GM12878 (cell line): ENCODE data around the gene LTK. TPM values are rescaled to one million over a fixed set of nuclear protein-coding genes. Genes with fewer than 3 reads are reported as not detected.

Experiments
- ATAC-seq: fragments of 200-7000 bp; cut with Tn5 transposase; 3 replicates; pipeline ENCODE4 v1.9.1; 2020; ENCODE audit warnings: mild to moderate bottlenecking, moderate library complexity
- BruUV-seq: library from RNA; stranded (reverse); fragments of 400-500 nt; replicated peaks from 2 replicates; lab custom pipeline; 2021; lab: Mats Ljungman, UMichigan
- CTCF ChIA-PET: fragments of 300-600 bp; sonication (Branson Sonifier 250); formaldehyde crosslinking; extraction: SDS; loops from one replicate; lab custom pipeline; 2021; ENCODE audit warnings: inconsistent platforms; lab: Yijun Ruan, JAX
- POLR2A ChIA-PET: fragments of 350-600 bp; formaldehyde crosslinking; extraction: SDS; loops from one replicate; lab custom pipeline; 2021; ENCODE audit warnings: inconsistent platforms; lab: Charles Lee
- RAD21 ChIA-PET: fragments of 300-600 bp; sonication (Branson Sonifier 250); formaldehyde crosslinking; loops from one replicate; lab custom pipeline; 2023; ENCODE audit warnings: antibody characterized with exemption; ENCODE audit not compliant: unreplicated experiment; lab: Charles Lee
- SMC1A ChIA-PET: fragments of 300-600 bp; sonication (Branson Sonifier 250); formaldehyde crosslinking; loops from one replicate; lab custom pipeline; 2023; ENCODE audit not compliant: unreplicated experiment, uncharacterized antibody; lab: Charles Lee
- DNase-seq: peaks from one replicate; pipeline ENCODE4 v3.0.0-alpha.2; 2011; ENCODE audit warnings: low read depth, low spot score
- FAIRE-seq: peaks from 3 replicates; lab custom pipeline; 2011; peaks lifted over from hg19 to GRCh38; lab: Jason Lieb, UNC
- H2AFZ ChIP-seq: 2 replicates; pipeline ENCODE4 v1.6.0; 2011; ENCODE audit warnings: low read depth, low read length, control low read depth; ENCODE audit not compliant: control insufficient read depth
- H3K27ac ChIP-seq: 2 replicates; pipeline ENCODE4 v1.5.1; 2011; ENCODE audit warnings: control low read depth; ENCODE audit not compliant: control insufficient read depth, insufficient read depth
- H3K27me3 ChIP-seq, 2 experiments: replicated peaks in 1 of 2; 2 replicates each; pipeline versions ENCODE4 v1.6.0 to v1.6.1; 2011; ENCODE audit warnings: low read length in 1 of 2; ENCODE audit not compliant: control insufficient read depth in 2 of 2, insufficient read depth in 2 of 2
- H3K36me3 ChIP-seq, 2 experiments: 2 replicates each; pipeline ENCODE4 v1.5.1; 2011; ENCODE audit warnings: low read length in 1 of 2; ENCODE audit not compliant: control insufficient read depth in 2 of 2, insufficient read depth in 2 of 2
- H3K4me1 ChIP-seq: 2 replicates; pipeline ENCODE4 v1.6.1; 2011; ENCODE audit warnings: mild to moderate bottlenecking, low read length, moderate library complexity, mixed read lengths; ENCODE audit not compliant: control insufficient read depth, insufficient read depth
- H3K4me2 ChIP-seq: 2 replicates; pipeline ENCODE4 v1.6.0; 2011; ENCODE audit warnings: control low read depth; ENCODE audit not compliant: control insufficient read depth, insufficient read depth
- H3K4me3 ChIP-seq: fragments of 200-600 bp; sonication (generic); 2 replicates; pipeline ENCODE4 v1.5.1; 2016
- H3K79me2 ChIP-seq: 2 replicates; pipeline ENCODE4 v1.6.0; 2011; ENCODE audit warnings: low read length; ENCODE audit not compliant: control insufficient read depth, insufficient read depth
- H3K9ac ChIP-seq: 2 replicates; pipeline ENCODE4 v1.8.0; 2011; ENCODE audit warnings: low read length, control low read depth, mixed read lengths; ENCODE audit not compliant: control insufficient read depth, insufficient read depth
- H3K9me3 ChIP-seq: replicated peaks from 3 replicates; pipeline ENCODE4 v1.5.1; 2011; ENCODE audit warnings: mild to moderate bottlenecking, low read length; ENCODE audit not compliant: control insufficient read depth, insufficient read depth
- H4K20me1 ChIP-seq: 2 replicates; pipeline ENCODE4 v1.6.0; 2011; ENCODE audit not compliant: control insufficient read depth, insufficient read depth
- BACH1 ChIP-seq: fragments of 450-650 bp; IDR thresholded peaks from 2 replicates; pipeline ENCODE4 v1.6.1; 2017; ENCODE audit warnings: mild to moderate bottlenecking, borderline replicate concordance
- CBFB ChIP-seq: IDR thresholded peaks from 2 replicates; pipeline ENCODE4 v1.6.1; 2016; ENCODE audit warnings: antibody characterized with exemption, low read depth
- CREM ChIP-seq: IDR thresholded peaks from 2 replicates; pipeline ENCODE4 v1.6.1; 2014; ENCODE audit warnings: antibody characterized with exemption, low read depth
- EP300 ChIP-seq, 2 experiments: fragments of 150-350 bp in 1 of 2; IDR thresholded peaks; 2 replicates each; pipeline ENCODE4 v1.6.1; 2011 to 2012; ENCODE audit warnings: low read depth in 2 of 2, low read length in 2 of 2, borderline replicate concordance in 1 of 2, improper control_type of control experiment in 1 of 2, inconsistent platforms in 1 of 2; ENCODE audit not compliant: control insufficient read depth in 1 of 2
- ESRRA ChIP-seq: IDR thresholded peaks from 2 replicates; pipeline ENCODE4 v1.6.1; 2012; ENCODE audit warnings: mild to moderate bottlenecking, low read length, improper control_type of control experiment
- ETV6 ChIP-seq, 2 experiments: fragments of 450-650 bp in 1 of 2; IDR thresholded peaks in 1 of 2; conservative IDR thresholded peaks in 1 of 2; 2 replicates each; pipeline ENCODE4 v1.6.1; 2014; ENCODE audit warnings: antibody characterized with exemption in 1 of 2, borderline replicate concordance in 1 of 2, low read depth in 1 of 2, mild to moderate bottlenecking in 1 of 2, moderate library complexity in 1 of 2
- FOXK2 ChIP-seq: fragments of 450-650 bp; IDR thresholded peaks from 2 replicates; pipeline ENCODE4 v1.6.1; 2017; ENCODE audit warnings: mild to moderate bottlenecking, moderate library complexity
- IKZF2 ChIP-seq, 2 experiments: fragments of 450-650 bp; IDR thresholded peaks; 2 replicates each; pipeline ENCODE4 v1.6.1; 2017; ENCODE audit warnings: mild to moderate bottlenecking in 2 of 2, moderate library complexity in 2 of 2
- MEF2B ChIP-seq: fragments of 450-650 bp; IDR thresholded peaks from 2 replicates; pipeline ENCODE4 v1.6.1; 2018; ENCODE audit warnings: mild to moderate bottlenecking, moderate library complexity; ENCODE audit not compliant: partially characterized antibody, poor library complexity, severe bottlenecking
- MTA2 ChIP-seq: fragments of 450-650 bp; IDR thresholded peaks from 2 replicates; pipeline ENCODE4 v1.6.1; 2016; ENCODE audit warnings: low read depth, mild to moderate bottlenecking, moderate library complexity
- NFXL1 ChIP-seq: fragments of 450-650 bp; IDR thresholded peaks from 2 replicates; pipeline ENCODE4 v1.6.1; 2017; ENCODE audit warnings: antibody characterized with exemption, mild to moderate bottlenecking, borderline replicate concordance
- NR2C2 ChIP-seq: IDR thresholded peaks from 2 replicates; pipeline ENCODE4 v1.6.1; 2011; ENCODE audit warnings: borderline replicate concordance, low read depth; ENCODE audit not compliant: control insufficient read depth, insufficient read length
- RAD21 ChIP-seq: IDR thresholded peaks from 2 replicates; pipeline ENCODE4 v1.6.1; 2011; ENCODE audit warnings: mild to moderate bottlenecking, low read depth, low read length, moderate library complexity; ENCODE audit not compliant: insufficient read depth
- RCOR1 ChIP-seq: conservative IDR thresholded peaks from 2 replicates; pipeline ENCODE4 v1.6.1; 2012; ENCODE audit warnings: low read depth, low read length, improper control_type of control experiment
- SMC3 ChIP-seq: IDR thresholded peaks from 2 replicates; pipeline ENCODE4 v1.6.1; 2011; ENCODE audit warnings: low read length, improper control_type of control experiment, borderline replicate concordance
- STAT1 ChIP-seq: fragments of 450-650 bp; conservative IDR thresholded peaks from 2 replicates; pipeline ENCODE4 v1.6.1; 2014; ENCODE audit warnings: antibody characterized with exemption, mild to moderate bottlenecking
- YY1 ChIP-seq: IDR thresholded peaks from 2 replicates; pipeline ENCODE4 v1.6.1; 2011; ENCODE audit warnings: low read depth, mild to moderate bottlenecking, low read length
- ZNF217 ChIP-seq: fragments of 450-650 bp; IDR thresholded peaks from 2 replicates; pipeline ENCODE4 v1.6.1; 2017; ENCODE audit warnings: antibody characterized with exemption, mild to moderate bottlenecking
- WGBS: methylation state at CpG from one replicate; pipeline ENCODE4 v1.1.6; 2016; ENCODE audit warnings: low lambda C conversion rate; ENCODE audit not compliant: insufficient replicate concordance, insufficient coverage; ENCODE audit errors: missing lambda C conversion rate; 5-methylcytosine and 5-hydroxymethylcytosine counted together
- in situ Hi-C: fragments of 300-500 bp; cut with MboI; formaldehyde crosslinking; loops from 9 replicates; pipeline ENCODE4 v1.14.3; 2018; ENCODE audit warnings: mixed read lengths
- intact Hi-C: fragments of 100-400 bp; cut with micrococcal nuclease; formaldehyde crosslinking; loops from one replicate; pipeline ENCODE4 v1.14.2; 2022; ENCODE audit not compliant: unreplicated experiment
- polyA plus RNA-seq, 11 experiments: library from polyadenylated mRNA; depleted of rRNA in 4 of 11; unstranded in 6 of 11; stranded (reverse) in 5 of 11; fragments of >200 nt; fragmentation: Nextera tagmentation in 4 of 11; fragmentation: Illumina TruSeq in 1 of 11; extraction: Ambion mirVana in 4 of 11; extraction: Trizol in 1 of 11; gene quantifications; 1 replicate in 1 of 11; 2 replicates in 10 of 11; pipeline versions ENCODE4 v1.2.1 to v1.2.3, GENCODE V29; 2011 to 2016; ENCODE audit warnings: inconsistent platforms in 2 of 11, missing spikeins in 2 of 11, low read depth in 1 of 11
- total RNA-seq, 4 experiments: library from RNA; depleted of rRNA in 3 of 4; stranded (reverse); fragments of >200 nt in 3 of 4; fragmentation: Illumina TruSeq in 1 of 4; extraction: Trizol in 1 of 4; gene quantifications; 2 replicates each; pipeline versions ENCODE4 v1.2.1 to v1.2.3, GENCODE V29; 2013 to 2021
- TF ChIP-seq, protein P1 (sequence below): IDR thresholded peaks from 2 replicates; pipeline ENCODE4 v1.6.1; 2012; ENCODE audit warnings: low read length, inconsistent platforms
- TF ChIP-seq, protein P2 (sequence below): IDR thresholded peaks from 2 replicates; pipeline ENCODE4 v1.6.1; 2011; ENCODE audit warnings: low read depth, mild to moderate bottlenecking, low read length, moderate library complexity, borderline replicate concordance; ENCODE audit errors: extremely low read depth

The LTK gene
- total and polyA plus RNA-seq, 10 of the 15 experiments (the other 5 are each of a cell fraction or from before 2014, with no cell fraction given): 0.07 to 0.80 (median 0.20) TPM; not detected in 1

DNA sequence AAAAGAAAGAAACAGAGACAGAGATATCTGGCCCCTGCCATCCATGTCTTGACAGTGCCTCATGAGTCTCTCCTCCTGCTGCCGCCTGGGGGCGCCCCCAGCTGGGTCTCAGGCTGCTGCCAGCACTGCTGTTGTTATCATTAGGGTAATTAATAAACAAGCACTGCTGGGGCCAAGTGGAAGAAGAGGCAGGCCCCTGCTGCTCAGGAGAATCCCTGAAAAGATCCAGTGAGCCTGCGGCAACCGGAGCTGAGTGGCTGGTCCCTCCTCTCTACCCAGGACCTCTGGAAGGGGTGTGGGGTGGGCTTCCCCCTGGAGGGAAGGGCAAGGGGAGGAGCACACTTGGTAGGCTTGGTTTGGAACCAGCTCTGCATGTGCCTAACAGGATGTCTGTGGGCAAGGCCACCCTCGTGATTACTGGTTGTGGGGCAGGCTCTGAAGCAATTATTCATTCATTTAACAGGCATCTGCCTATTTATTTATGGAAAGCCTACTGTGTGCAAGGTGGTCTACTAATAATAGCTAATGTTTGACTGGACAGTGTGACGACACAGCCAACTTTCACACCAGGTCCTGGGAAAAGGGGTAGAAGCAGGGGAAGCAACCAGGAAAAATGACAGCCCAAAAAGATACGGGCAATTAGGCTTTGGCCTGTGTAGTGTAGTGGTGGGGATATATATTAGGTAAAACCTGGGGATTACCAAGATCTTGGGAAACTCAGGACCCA lies 44.2 kb upstream of the LTK start:
- BruUV-seq: no TSS peak
- no peak overlapping the region; the same call in 1 of the 2 replicates for H2AFZ ChIP-seq
- H4K20me1 ChIP-seq: no peaks in the 10 kb centered on the region
- H3K36me3 ChIP-seq: no peaks in the 10 kb centered on the region
- H3K79me2 ChIP-seq: no peaks in the 10 kb centered on the region
- no peak overlapping the region for H3K4me3 ChIP-seq
- peak; percentile 91 for ATAC-seq
- ChIA-PET CTCF (interaction anchor here (0.6 to 3.1 kb wide), 17 partner anchors 11 to 347 kb away, joined by 3 to 23 read pairs (median 4); partner anchors contain the start of genes MAPKBP1 and MGA), SMC1A (interaction anchor here (0.7 to 1.1 kb wide), 4 partner anchors 45 to 225 kb away, joined by 3 to 5 read pairs (median 4); no protein-coding TSS in a partner anchor), RAD21 (interaction anchor here (0.8 to 3.5 kb wide), 6 partner anchors 14 to 664 kb away, joined by 3 to 12 read pairs (median 4); partner anchors contain the start of genes MAPKBP1, RPAP1 and VPS18), POLR2A (no interaction called here)
- DNase-seq: peak; percentile 7
- WGBS: 3% methylated on average over 7 of the region's 7 CpGs
- intact Hi-C loops (loop anchor here (5.0 kb wide), 1 partner anchor 91 kb away; no protein-coding TSS in a partner anchor), in situ Hi-C loops (no loop called here)
- no peaks in the 10 kb centered on the region for H3K9me3 ChIP-seq
- FAIRE-seq: no peak
- no peak overlapping the region for H3K27ac ChIP-seq
- H3K4me1 ChIP-seq: peaks cover 8% of the 10 kb centered on the region
- peak overlapping the region; percentile 62 for H3K4me2 ChIP-seq
- H3K9ac ChIP-seq: no peak overlapping the region
- peaks cover 4 to 6% of the 10 kb centered on the region in 2 experiments; a peak in 2 of 4 replicates for H3K27me3 ChIP-seq
- TF ChIP-seq RAD21 (peak; percentile 79), CBFB (no peak), MTA2 (no peak), MEF2B (peak; percentile 9), YY1 (0 out of 2 replicates have a peak, but pooled peaks have one; percentile 23), RCOR1 (no peak), BACH1 (no peak), STAT1 (no peak), ZNF217 (no peak), FOXK2 (peak; percentile 25; the same call in 1 of the 2 replicates), EP300 (IDR thresholded peaks at IDR 0.05; ENCODE audit: borderline replicate concordance in 1 of 2, control insufficient read depth in 1 of 2, low read depth in 2 of 2, low read length in 2 of 2) (no peak), CREM (no peak), IKZF2 (IDR thresholded peaks at IDR 0.05) (no peak), NFXL1 (no peak), SMC3 (peak; percentile 48; the same call in 1 of the 2 replicates), ETV6 (conservative IDR thresholded peaks at IDR 0.05 in 1 of 2, IDR thresholded peaks at IDR 0.05 in 1 of 2; ENCODE audit: borderline replicate concordance in 1 of 2, low read depth in 1 of 2) (no peak), ESRRA (no peak), NR2C2 (no peak)
- TF ChIP-seq, protein P1, sequence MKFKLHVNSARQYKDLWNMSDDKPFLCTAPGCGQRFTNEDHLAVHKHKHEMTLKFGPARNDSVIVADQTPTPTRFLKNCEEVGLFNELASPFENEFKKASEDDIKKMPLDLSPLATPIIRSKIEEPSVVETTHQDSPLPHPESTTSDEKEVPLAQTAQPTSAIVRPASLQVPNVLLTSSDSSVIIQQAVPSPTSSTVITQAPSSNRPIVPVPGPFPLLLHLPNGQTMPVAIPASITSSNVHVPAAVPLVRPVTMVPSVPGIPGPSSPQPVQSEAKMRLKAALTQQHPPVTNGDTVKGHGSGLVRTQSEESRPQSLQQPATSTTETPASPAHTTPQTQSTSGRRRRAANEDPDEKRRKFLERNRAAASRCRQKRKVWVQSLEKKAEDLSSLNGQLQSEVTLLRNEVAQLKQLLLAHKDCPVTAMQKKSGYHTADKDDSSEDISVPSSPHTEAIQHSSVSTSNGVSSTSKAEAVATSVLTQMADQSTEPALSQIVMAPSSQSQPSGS: no peak
- TF ChIP-seq, protein P2, sequence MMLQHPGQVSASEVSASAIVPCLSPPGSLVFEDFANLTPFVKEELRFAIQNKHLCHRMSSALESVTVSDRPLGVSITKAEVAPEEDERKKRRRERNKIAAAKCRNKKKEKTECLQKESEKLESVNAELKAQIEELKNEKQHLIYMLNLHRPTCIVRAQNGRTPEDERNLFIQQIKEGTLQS: no peak
